Measurements from ENCODE around the gene LMF1.

DNA sequence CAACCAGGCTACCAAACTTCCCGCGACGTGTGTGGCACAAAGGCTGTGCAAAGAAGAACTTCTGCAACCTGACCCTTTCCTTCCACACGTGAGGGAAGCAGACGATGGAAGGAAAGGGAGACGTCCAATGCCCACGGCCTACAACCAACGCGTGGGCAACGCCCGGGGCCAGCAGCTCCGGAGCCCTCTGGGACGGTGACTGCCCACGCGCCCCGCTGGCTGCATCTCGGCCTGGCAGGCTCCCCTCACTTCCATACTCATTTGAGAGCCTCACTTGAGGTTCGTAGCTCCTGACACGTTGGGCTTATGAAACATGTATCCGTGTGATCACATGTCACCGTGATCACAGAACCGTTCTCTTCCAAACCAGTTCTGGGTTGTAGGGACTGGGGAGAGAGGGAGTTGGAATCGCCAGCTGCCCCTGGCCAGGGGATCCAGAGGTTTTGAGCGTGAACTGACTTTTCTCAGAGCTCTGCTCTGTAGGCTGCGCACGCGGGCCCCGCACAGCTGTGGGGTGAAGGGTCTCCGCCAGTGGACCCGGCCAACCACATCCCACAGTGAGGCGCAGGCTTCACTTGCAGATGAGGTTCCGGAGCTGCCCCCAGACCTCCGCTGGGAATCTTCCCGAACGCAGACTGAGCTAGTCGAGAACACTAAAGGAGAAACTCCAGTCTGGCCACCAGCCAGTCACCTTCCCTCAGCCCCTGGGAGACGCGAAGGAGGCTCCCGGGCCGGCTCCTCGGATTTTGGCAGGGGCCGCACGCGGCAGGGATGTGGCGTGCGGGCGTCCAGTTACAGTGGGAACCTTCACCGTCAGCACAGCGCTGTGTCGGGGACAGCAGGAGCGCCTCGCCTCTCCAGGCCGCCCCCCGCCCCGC is 1.0 kb downstream of the LMF1 start:
- TF ChIP-seq, protein P1, sequence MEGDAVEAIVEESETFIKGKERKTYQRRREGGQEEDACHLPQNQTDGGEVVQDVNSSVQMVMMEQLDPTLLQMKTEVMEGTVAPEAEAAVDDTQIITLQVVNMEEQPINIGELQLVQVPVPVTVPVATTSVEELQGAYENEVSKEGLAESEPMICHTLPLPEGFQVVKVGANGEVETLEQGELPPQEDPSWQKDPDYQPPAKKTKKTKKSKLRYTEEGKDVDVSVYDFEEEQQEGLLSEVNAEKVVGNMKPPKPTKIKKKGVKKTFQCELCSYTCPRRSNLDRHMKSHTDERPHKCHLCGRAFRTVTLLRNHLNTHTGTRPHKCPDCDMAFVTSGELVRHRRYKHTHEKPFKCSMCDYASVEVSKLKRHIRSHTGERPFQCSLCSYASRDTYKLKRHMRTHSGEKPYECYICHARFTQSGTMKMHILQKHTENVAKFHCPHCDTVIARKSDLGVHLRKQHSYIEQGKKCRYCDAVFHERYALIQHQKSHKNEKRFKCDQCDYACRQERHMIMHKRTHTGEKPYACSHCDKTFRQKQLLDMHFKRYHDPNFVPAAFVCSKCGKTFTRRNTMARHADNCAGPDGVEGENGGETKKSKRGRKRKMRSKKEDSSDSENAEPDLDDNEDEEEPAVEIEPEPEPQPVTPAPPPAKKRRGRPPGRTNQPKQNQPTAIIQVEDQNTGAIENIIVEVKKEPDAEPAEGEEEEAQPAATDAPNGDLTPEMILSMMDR (IDR thresholded peaks at IDR 0.05; ENCODE audit: low read depth, low read length, poor library complexity, severe bottlenecking), result no peak
- no peak for TF ChIP-seq EZH2phosphoT487 (IDR thresholded peaks at IDR 0.05; ENCODE audit: borderline replicate concordance, low read length)

All from DOHH2 (cell line).